HG02571 (cell line): Measurements from ENCODE around the gene MACROD2.
A peak's percentile ranks its signal among the peaks of the same experiment; 100 is the strongest.

Source experiments
- ATAC-seq: cut with Tn5 transposase; IDR thresholded peaks from one replicate; pipeline ENCODE4 v1.9.1; 2021; ENCODE audit warnings: mild to moderate bottlenecking, moderate library complexity; ENCODE audit not compliant: unreplicated experiment

The MACROD2 gene

GRCh38 chr20:14882846-14883245 lies 887.5 kb downstream of the MACROD2 start:
- ATAC-seq: no peak

GRCh38 chr20:14883324-14883723 lies 888.0 kb downstream of the MACROD2 start:
- no peak for ATAC-seq

- no peak for ATAC-seq
These were observed 890.3 kb downstream of the MACROD2 start for GRCh38 chr20:14885661-14886060.

- no peak for ATAC-seq
These were observed 892.8 kb downstream of the MACROD2 start for GRCh38 chr20:14888134-14888533.

GRCh38 chr20:14889496-14890255 lies 894.4 kb downstream of the MACROD2 start:
- ATAC-seq: no peak

- no peak for ATAC-seq
These were observed 895.4 kb downstream of the MACROD2 start for GRCh38 chr20:14890713-14891112.

GRCh38 chr20:14892782-14893181 lies 897.5 kb downstream of the MACROD2 start:
- ATAC-seq: no peak

- ATAC-seq: no peak
These were observed 901.3 kb downstream of the MACROD2 start for GRCh38 chr20:14896569-14896968.

- no peak for ATAC-seq
These were observed 902.3 kb downstream of the MACROD2 start for GRCh38 chr20:14897608-14898007.

- peak; percentile 95 for ATAC-seq
These were observed 907.2 kb downstream of the MACROD2 start for GRCh38 chr20:14902432-14903089.

- no peak for ATAC-seq
These were observed 911.7 kb downstream of the MACROD2 start for GRCh38 chr20:14906908-14907434.

- no peak for ATAC-seq
These were observed 914.8 kb downstream of the MACROD2 start for GRCh38 chr20:14910126-14910525.

GRCh38 chr20:14913896-14914620 lies 918.7 kb downstream of the MACROD2 start:
- ATAC-seq: no peak

- ATAC-seq: no peak
These were observed 919.3 kb downstream of the MACROD2 start for GRCh38 chr20:14914633-14915032.

GRCh38 chr20:14915356-14915755 lies 920.0 kb downstream of the MACROD2 start:
- no peak for ATAC-seq

GRCh38 chr20:14916360-14916920 lies 921.1 kb downstream of the MACROD2 start:
- ATAC-seq: no peak

GRCh38 chr20:14918281-14918680 lies 923.0 kb downstream of the MACROD2 start:
- no peak for ATAC-seq

- no peak for ATAC-seq
These were observed 923.7 kb downstream of the MACROD2 start for GRCh38 chr20:14918976-14919375.

GRCh38 chr20:14919501-14920081 lies 924.3 kb downstream of the MACROD2 start:
- ATAC-seq: no peak

- ATAC-seq: no peak
These were observed 926.2 kb downstream of the MACROD2 start for GRCh38 chr20:14921513-14921912.
